Prostate gland (tissue), 2 donors: ENCODE data around the gene CHST15. TPM values are rescaled to one million over a fixed set of nuclear protein-coding genes. Genes with fewer than 3 reads are reported as not detected.

ENCODE experiments used
- DNase-seq: peaks from one replicate; pipeline ENCODE4 v3.0.0-alpha.2; 2019; ENCODE audit warnings: low spot score
- H3K27ac ChIP-seq, 2 donors: fragments of 200-600 bp; sonication (generic); 2 replicates each; pipeline ENCODE4 v1.5.1; 2017 to 2019
- H3K27me3 ChIP-seq: fragments of 200-600 bp; sonication (generic); replicated peaks from 2 replicates; pipeline ENCODE4 v1.5.1; 2019; ENCODE audit not compliant: insufficient read depth
- H3K36me3 ChIP-seq, 2 donors: fragments of 200-600 bp; sonication (generic); 1 replicate in 1 of 2; 2 replicates in 1 of 2; pipeline versions ENCODE4 v1.5.1 to v1.8.1; 2017 to 2019
- H3K4me1 ChIP-seq: fragments of 200-600 bp; sonication (generic); replicated peaks from 2 replicates; pipeline ENCODE4 v1.5.1; 2019
- H3K4me3 ChIP-seq, 2 donors: fragments of 200-600 bp; sonication (generic); 2 replicates each; pipeline ENCODE4 v1.5.1; 2017 to 2019
- H3K9me3 ChIP-seq: fragments of 200-600 bp; sonication (generic); 2 replicates; pipeline ENCODE4 v1.5.1; 2017
- CTCF ChIP-seq, 4 experiments: fragments of 200-600 bp in 2 of 4; fragments of 450-650 bp in 2 of 4; sonication (generic) in 2 of 4; IDR thresholded peaks; 1 replicate in 3 of 4; 2 replicates in 1 of 4; pipeline ENCODE4 v1.5.1; 2016 to 2019; ENCODE audit warnings: antibody characterized with exemption in 4 of 4, mild to moderate bottlenecking in 2 of 4, moderate library complexity in 2 of 4
- POLR2A ChIP-seq: fragments of 450-650 bp; IDR thresholded peaks from one replicate; pipeline ENCODE4 v1.6.1; 2016; ENCODE audit warnings: antibody characterized with exemption, mild to moderate bottlenecking
- POLR2AphosphoS5 ChIP-seq: sonication (generic); formaldehyde crosslinking; IDR thresholded peaks from one replicate; pipeline ENCODE4 v1.6.1; 2017; ENCODE audit warnings: antibody characterized with exemption
- WGBS: methylation state at CpG from one replicate; pipeline ENCODE4 v1.1.5; 2018; 5-methylcytosine and 5-hydroxymethylcytosine counted together
- intact Hi-C: fragments of 100-400 bp; cut with DNase I; formaldehyde crosslinking; loops from one replicate; pipeline ENCODE4 v1.14.2; 2022
- total RNA-seq, 2 donors: library from RNA; depleted of rRNA; stranded (reverse); fragments of >200 nt; gene quantifications; one replicate each; pipeline ENCODE4 v1.1.0, GENCODE V29; 2016

CHST15 gene
- total RNA-seq, 2 donors from 2014 or later = 13.9 to 26.0 TPM

DNA sequence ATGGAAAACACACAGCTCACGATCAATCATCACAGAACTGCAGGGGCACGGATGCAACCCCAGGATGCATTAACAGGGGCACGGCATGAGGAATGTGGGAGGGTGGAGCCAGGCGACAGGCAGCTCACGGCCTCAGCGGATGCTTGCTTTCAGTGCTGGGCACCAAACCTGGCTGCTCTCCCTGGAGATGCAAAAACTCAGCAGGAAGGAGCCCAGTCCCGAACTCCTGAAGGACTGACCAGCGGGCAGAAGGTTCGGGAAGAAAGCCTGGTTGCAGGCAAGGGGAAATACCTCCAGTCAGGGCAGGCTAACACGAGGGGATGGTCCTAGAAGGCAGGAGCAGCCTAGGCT is 66.8 kb downstream of the CHST15 start:
- Histone ChIP-seq H3K27ac (no peak overlapping the region), H3K27me3 (no peaks in the 10 kb centered on the region), H3K9me3 (no peaks in the 10 kb centered on the region), H3K4me1 (no peaks in the 10 kb centered on the region), H3K36me3 (no peaks in the 10 kb centered on the region), H3K4me3 (no peak overlapping the region)
- DNase-seq = no peak
- intact Hi-C loops = no loop called here
- WGBS = 89% methylated on average over 10 of the region's 10 CpGs
- TF ChIP-seq CTCF (IDR thresholded peaks at IDR 0.05) = no peak
- TF ChIP-seq POLR2AphosphoS5 = no peak
- TF ChIP-seq POLR2A = no peak

- Histone ChIP-seq H3K4me3 (no peak overlapping the region), H3K9me3 (no peaks in the 10 kb centered on the region), H3K36me3 (no peaks in the 10 kb centered on the region), H3K27me3 (no peaks in the 10 kb centered on the region), H3K4me1 (no peaks in the 10 kb centered on the region), H3K27ac (no peak overlapping the region)
- 81% methylated on average over 13 of the region's 13 CpGs for WGBS
- intact Hi-C loops = no loop called here
- TF ChIP-seq POLR2AphosphoS5 (no peak), CTCF (IDR thresholded peaks at IDR 0.05) (peak in 2 of 4 experiments; percentile 32 to 52)
- DNase-seq = no peak
Observed at GRCh38 chr10:124025660-124026588, 67.5 kb downstream of the CHST15 start.

GRCh38 chr10:124025152-124025551 is 68.2 kb downstream of the CHST15 start:
- no peak for TF ChIP-seq CTCF (IDR thresholded peaks at IDR 0.05)
- TF ChIP-seq POLR2A = no peak
- no peak for TF ChIP-seq POLR2AphosphoS5

DNA sequence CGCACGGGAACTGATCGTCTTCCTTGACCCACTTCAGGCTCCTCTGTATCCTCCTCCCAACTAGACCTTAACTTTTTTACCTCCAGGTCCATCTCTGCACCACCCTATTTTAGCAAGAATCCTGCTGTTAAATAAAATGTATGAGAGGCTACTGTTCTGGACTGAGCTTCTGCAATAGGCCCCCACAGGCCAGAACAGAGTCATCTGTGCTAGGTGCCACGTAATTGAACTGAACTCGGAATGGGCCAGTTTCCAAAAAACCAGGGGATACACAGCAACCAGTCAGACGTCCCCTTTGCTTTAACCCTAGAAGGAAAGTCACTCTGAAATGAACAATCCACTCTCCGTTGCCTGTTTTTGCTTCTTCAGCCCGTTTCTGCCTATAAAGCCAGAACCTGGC is 71.3 kb downstream of the CHST15 start:
- Histone ChIP-seq H3K27me3 (no peaks in the 10 kb centered on the region), H3K4me1 (no peaks in the 10 kb centered on the region), H3K4me3 (no peak overlapping the region), H3K9me3 (no peaks in the 10 kb centered on the region), H3K36me3 (peaks cover 0 to 2% of the 10 kb centered on the region in 2 donors), H3K27ac (no peak overlapping the region)
- intact Hi-C loops = no loop called here
- TF ChIP-seq POLR2A (no peak), POLR2AphosphoS5 (no peak), CTCF (IDR thresholded peaks at IDR 0.05) (no peak)
- 55% methylated on average over 8 of the region's 8 CpGs for WGBS
- no peak for DNase-seq

More at GRCh38 chr10:124025152-124025551, 68.2 kb downstream of the CHST15 start:
- Histone ChIP-seq H3K4me1 (no peaks in the 10 kb centered on the region), H3K4me3 (no peak overlapping the region), H3K27ac (no peak overlapping the region), H3K36me3 (peaks cover 0 to 2% of the 10 kb centered on the region in 2 donors), H3K9me3 (no peaks in the 10 kb centered on the region), H3K27me3 (no peaks in the 10 kb centered on the region)
- no peak for DNase-seq
- intact Hi-C loops = no loop called here
- WGBS = 76% methylated on average over 5 of the region's 5 CpGs
